Endometrial microvascular endothelial cells (primary cell): ENCODE data around the gene DBP. TPM values are rescaled to one million over a fixed set of nuclear protein-coding genes. Genes with fewer than 3 reads are reported as not detected.
"Not testable (repeated sequence)": the region's sequence is repeated elsewhere in the genome, so short reads cannot be mapped to it uniquely, and the experiment has no call there.

Source experiments
- in situ Hi-C: cut with HindIII; loops from 2 replicates; pipeline ENCODE4 v1.10.0; 2017; ENCODE audit warnings: low sequenced_read_pairs, low pct_unique_long_range_greater_than_20kb; ENCODE audit errors: inconsistent ontology term
- total RNA-seq: library from RNA; depleted of rRNA; stranded (reverse); fragments of >200 nt; gene quantifications from one replicate; pipeline ENCODE4 v1.2.3, GENCODE V29; 2015; ENCODE audit errors: inconsistent ontology term

The DBP gene, protein sequence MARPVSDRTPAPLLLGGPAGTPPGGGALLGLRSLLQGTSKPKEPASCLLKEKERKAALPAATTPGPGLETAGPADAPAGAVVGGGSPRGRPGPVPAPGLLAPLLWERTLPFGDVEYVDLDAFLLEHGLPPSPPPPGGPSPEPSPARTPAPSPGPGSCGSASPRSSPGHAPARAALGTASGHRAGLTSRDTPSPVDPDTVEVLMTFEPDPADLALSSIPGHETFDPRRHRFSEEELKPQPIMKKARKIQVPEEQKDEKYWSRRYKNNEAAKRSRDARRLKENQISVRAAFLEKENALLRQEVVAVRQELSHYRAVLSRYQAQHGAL
- 0.46 TPM for total RNA-seq

GRCh38 chr19:48636859-48637448, at the start of gene DBP:
Gene DBP (minus strand): TSS chr19:48637379. CDS start chr19:48636994, 385 bp downstream.
- in situ Hi-C loops = no loop called here

GRCh38 chr19:48686637-48687036, 49.5 kb upstream of the DBP start:
- in situ Hi-C loops = not testable (repeated sequence)

DNA sequence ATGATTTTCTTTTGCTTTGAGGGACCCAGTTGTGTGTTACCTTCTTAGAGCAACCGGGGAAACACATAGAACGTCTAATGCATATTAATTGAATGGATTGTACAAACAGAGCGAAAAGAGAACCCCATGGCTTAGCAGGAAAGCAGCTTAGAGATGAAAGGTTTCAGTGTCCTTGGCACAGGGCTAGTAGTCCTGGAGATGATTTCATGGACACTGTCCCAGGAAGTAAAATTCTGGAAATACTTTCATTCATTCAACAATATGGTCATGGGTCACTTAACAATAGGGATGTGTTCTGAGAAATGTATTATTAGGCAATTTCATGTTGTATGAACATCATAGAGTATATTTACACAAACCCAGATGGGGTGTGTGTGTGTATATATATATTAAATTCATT, 48.9 kb upstream of the DBP start:
- in situ Hi-C loops = no loop called here

DNA sequence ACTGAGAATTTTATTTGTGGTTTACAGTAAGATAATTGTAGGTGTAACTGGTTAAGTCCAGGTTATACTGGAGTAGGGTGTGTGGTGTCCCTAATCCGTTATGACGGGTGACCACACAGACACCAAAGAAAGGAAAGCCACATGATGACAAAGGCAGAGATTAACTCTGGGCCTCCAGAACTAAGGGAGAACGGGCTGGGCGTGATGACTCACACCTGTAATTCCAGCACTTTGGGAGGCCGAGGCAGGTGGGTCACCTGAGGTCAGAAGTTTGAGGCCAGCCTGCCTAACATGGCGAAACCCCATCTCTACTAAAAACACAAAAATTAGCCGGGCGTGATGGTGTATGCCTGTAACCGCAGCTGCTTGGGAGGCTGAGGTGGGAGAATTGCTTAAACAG, 48.4 kb upstream of the DBP start:
- in situ Hi-C loops = no loop called here

GRCh38 chr19:48683349-48683748, 46.2 kb upstream of the DBP start:
- in situ Hi-C loops = no loop called here

- in situ Hi-C loops = no loop called here
These were observed 43.9 kb upstream of the DBP start for GRCh38 chr19:48681127-48681470.

DNA sequence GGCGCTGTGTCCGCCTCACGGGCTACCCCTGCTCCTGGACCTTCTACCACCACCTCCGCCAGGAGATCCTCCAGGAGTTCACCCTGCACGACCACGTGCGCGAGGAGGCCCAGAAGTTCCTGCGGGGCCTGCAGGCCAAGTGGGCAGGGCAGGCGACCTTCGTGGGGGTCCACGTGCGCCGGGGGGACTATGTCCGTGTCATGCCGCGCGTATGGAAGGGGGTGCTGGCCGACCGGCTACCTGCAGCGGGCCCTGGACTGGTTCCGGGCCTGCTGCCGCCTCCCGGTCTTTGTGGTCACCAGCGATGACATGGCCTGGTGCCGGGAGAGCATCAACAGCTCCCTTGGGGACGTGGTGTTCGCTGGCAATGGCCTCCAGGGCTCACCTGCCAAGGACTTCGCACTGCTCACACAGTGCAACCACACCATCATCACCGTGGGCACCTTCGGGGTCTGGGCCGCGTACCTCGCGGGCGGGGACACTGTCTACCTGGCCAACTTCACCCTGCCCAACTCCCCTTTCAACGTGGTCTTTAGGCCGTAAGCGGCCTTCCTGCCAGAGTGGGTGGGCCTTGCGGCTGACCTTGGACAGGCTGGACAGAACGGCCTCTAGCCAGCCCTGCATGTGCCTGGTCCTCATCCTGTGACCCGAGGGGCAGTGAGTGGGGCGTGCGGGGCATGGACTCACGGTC, 43.4 kb upstream of the DBP start:
- in situ Hi-C loops = no loop called here

DNA sequence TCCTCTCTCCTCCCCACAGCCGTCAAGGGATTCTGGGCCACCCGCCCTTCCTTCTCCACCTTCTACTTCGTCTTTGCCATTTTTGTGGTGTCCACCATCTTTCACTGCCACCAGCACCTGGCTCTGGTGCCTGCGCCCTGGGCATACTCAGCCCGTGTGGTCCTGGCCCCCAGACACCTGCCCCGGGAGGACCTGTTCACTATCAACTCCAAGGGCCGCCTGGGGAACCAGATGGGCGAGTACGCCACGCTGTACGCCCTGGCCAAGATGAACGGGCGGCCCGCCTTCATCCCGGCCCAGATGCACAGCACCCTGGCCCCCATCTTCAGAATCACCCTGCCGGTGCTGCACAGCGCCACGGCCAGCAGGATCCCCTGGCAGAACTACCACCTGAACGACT, 42.8 kb upstream of the DBP start:
- in situ Hi-C loops = not testable (repeated sequence)

DNA sequence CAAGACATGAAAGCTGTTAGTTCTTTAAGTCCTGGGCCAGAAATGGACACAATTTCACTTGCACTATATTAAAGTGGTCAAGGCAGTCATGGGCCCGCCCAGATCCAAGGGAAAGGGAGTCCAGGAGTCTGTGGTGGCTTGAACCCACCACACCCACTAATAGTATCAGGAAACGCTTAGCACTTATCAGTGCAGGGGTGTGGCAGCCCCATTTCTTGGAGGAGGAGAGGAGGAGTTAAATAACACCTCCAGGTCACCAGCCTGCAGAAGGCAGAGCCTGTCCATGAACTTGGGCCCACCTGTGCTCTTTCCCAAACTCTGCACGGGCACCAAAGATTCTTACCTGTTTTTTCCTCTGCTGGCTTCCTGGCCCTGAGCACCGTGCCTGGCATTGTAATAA, 41.0 kb upstream of the DBP start:
- in situ Hi-C loops = no loop called here

- in situ Hi-C loops = no loop called here
These were observed 39.7 kb upstream of the DBP start for GRCh38 chr19:48676887-48677286.

DNA sequence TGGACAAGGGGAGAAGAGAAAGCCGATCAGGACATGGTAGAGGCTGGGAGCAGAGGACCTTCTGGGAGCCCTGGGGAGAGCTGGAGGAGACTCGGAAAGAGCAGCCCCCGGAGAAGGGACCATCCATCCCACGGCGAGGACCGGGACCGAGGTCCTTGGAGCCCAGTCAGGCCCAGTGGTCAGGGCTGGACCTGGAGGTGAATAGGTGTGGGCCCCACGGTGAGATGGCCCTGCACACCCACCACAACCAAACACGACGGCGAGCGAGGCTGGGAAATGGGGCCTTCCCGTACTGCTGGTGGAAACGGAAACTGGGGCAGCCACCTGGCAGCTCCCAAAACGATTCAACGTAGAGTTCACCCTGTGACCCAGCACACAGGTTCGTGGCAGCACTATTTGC, 39.3 kb upstream of the DBP start:
- in situ Hi-C loops = no loop called here

DNA sequence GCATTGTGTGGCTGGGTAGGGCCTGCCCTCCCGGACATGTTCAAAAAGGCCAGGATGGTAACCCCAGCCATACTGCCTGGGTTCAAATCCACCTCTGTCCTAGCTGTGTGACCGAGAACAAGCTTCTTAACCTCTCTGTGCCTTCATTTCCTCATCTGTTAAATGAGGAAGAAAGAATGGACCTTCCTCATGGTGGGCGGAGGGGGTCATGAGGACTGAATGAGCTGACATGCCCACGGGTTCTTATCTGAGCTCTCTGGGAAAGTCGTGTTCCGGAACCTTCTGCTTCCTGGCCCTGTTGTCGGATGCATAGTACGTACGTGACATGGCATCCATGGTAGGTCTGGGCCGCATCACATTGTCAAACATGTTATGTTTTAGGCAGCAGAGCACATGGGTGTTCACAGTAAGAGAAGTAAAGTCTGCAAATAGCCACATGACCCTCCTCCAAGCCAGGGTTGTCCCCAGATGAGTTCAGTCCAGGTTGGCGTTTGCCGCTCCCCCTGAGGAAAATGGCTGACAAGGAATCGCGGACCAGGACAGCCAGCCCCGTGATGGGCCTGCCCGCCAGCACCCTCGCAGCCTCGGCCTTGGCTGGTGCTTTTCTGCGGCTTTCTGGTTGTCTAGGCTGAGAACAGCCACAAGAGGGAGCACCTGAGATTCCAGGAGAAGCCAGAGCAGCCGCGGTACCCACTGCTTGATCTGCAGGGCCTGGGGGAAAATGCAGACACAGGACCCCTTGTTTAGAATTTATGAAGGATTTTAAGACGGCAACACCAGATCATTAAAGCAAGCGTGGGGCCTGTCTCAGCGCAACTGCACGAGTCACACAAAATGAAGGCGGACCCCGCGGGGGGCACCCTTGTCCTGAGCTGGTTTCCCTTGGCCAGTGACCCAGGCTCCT, 38.0 kb upstream of the DBP start:
- in situ Hi-C loops = no loop called here

GRCh38 chr19:48674216-48674809, 37.1 kb upstream of the DBP start:
- in situ Hi-C loops = no loop called here

DNA sequence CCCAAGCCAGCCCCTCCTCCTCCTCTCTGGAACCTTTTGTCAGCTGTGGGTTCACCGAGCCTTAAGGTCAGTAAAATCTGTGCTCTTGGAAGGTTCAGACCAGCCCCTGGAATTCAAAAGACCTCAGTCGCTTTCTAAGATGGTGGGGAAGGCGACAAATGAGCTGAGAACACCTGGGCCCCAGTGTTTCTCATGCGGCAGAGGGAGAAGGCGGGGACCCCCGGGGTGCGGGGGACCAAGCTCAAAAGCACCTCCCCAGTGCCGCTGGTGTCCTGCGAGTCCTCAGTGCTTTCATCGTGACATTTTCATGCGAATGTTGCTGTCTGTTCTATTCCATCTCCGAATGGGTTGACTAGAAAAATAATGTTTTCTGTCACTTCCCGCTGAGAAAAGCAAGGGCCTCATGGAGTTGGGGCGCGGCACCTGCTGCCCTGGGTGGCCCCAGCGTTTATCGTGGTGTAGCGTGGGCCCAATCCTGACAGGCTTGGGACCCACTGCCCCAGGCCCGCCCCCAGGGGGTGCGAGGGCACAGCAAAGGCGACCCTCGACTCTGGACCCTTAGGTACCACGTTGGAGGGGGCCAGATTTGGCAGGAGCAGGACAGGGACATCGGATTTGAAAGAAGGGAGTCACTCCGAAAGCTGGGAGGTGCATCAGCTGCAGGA, 36.4 kb upstream of the DBP start:
- in situ Hi-C loops = no loop called here

DNA sequence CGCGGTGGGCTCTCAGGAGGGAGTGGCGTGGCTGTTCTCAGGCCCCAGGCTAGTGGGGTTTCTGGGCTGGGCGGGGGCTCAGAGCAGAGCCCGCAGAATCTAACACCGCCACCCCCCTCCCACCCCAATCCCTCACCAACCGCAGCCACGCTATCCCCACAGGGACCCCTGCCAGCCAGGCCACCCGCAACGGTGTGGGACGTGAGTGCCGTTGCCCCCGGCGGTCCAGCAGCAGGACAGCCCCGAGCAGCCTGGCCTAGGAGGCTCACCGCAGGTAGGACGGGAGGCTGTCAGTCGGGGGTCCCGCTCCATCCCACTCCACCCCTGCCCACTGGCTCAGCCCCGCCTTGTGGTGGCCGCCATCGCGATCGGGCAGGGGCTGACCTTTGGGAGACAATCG, 35.8 kb upstream of the DBP start, which contains the start of gene NTN5:
NTN5 (minus strand) TSS at position 24 of the 400 bp plus-strand sequence. CDS start 2,031 bp downstream, outside the sequence.
- in situ Hi-C loops = no loop called here

DNA sequence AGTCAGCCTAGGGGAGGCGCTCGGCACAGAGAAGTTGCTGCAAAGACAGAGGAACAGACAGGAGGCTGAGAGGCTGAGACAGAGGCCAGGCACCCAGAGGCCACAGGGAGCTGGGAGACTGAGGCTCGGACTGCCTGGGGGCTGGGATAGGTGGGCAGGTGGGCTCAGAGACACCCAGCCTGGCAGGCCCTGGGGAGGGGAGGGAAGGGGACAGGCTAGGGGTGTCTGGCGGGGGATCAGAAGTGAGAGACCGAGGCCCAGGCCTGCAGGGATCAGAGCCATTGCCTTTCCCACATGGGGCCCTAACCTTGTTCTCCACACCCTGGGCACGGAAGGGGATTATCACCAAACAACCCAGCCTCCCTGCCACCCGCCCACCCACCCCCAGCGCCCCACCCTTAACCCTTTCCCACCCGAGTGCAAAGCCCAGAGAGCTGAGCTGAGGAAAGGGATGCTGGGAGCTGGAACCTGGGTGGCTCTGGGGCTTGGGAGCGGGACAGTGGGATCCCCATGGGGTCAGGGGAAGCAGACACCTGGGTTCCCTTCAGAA, 34.3 kb upstream of the DBP start:
- in situ Hi-C loops = no loop called here

- in situ Hi-C loops = no loop called here
These were observed 33.7 kb upstream of the DBP start for GRCh38 chr19:48670699-48671445.
